Upper lobe of left lung (tissue), 6 donors: Measurements from ENCODE around the gene CSNK1A1L. TPM values are rescaled to one million over a fixed set of nuclear protein-coding genes. Genes with fewer than 3 reads are reported as not detected.

Experiments
- ATAC-seq, 2 donors: fragments of 200-7000 bp; cut with Tn5 transposase; one replicate each; pipeline ENCODE4 v1.9.1; 2022; ENCODE audit warnings: mild to moderate bottlenecking in 2 of 2, moderate library complexity in 2 of 2; ENCODE audit not compliant: low FRiP score in 2 of 2
- DNase-seq, 2 donors: peaks; one replicate each; pipeline ENCODE4 v3.0.0-alpha.2; 2019 to 2020
- H3K27ac ChIP-seq, 4 donors: fragments of 200-600 bp; sonication (generic); one replicate each; pipeline ENCODE4 v1.5.1; 2016 to 2019
- H3K27me3 ChIP-seq, 4 donors: fragments of 200-600 bp; sonication (generic); one replicate each; pipeline ENCODE4 v1.5.1; 2017 to 2019
- H3K36me3 ChIP-seq, 4 donors: fragments of 200-600 bp; sonication (generic); one replicate each; pipeline ENCODE4 v1.5.1; 2016 to 2019
- H3K4me1 ChIP-seq, 4 donors: fragments of 200-600 bp; sonication (generic); one replicate each; pipeline ENCODE4 v1.5.1; 2018 to 2019
- H3K4me3 ChIP-seq, 4 donors: fragments of 200-600 bp; sonication (generic); one replicate each; pipeline ENCODE4 v1.5.1; 2017 to 2019; ENCODE audit warnings: mild to moderate bottlenecking in 2 of 4, moderate library complexity in 1 of 4
- H3K9me3 ChIP-seq, 4 donors: fragments of 200-600 bp; sonication (generic); one replicate each; pipeline ENCODE4 v1.5.1; 2018 to 2019
- EP300 ChIP-seq, 4 donors: sonication (generic); formaldehyde crosslinking; IDR thresholded peaks; one replicate each; pipeline ENCODE4 v1.5.1; 2017; ENCODE audit warnings: antibody characterized with exemption in 4 of 4, control low read depth in 2 of 4
- POLR2A ChIP-seq, 4 donors: fragments of 450-650 bp; IDR thresholded peaks; one replicate each; pipeline ENCODE4 v1.5.1; 2016 to 2017; ENCODE audit warnings: antibody characterized with exemption in 4 of 4, mild to moderate bottlenecking in 2 of 4
- POLR2AphosphoS5 ChIP-seq, 2 donors: sonication (generic); formaldehyde crosslinking; IDR thresholded peaks; one replicate each; pipeline ENCODE4 v1.5.1; 2017; ENCODE audit warnings: antibody characterized with exemption in 2 of 2
- WGBS, 2 donors: methylation state at CpG; one replicate each; pipeline ENCODE4 v1.1.5; 2017 to 2018; 5-methylcytosine and 5-hydroxymethylcytosine counted together
- total RNA-seq, 6 donors: library from RNA; depleted of rRNA in 4 of 6; stranded (reverse); fragments of >200 nt in 4 of 6; gene quantifications; one replicate each; pipeline versions ENCODE4 v1.1.0 to v1.2.1, GENCODE V29; 2016 to 2021
- TF ChIP-seq, protein P1 (sequence below), 6 experiments: fragments of 450-650 bp in 4 of 6; fragments of 200-600 bp in 2 of 6; sonication (generic) in 2 of 6; IDR thresholded peaks; one replicate each; pipeline ENCODE4 v1.5.1; 2016 to 2019; ENCODE audit warnings: antibody characterized with exemption in 6 of 6
- donor health status: DM: no; HTN: no; CAD: no; lungs with moderate emphysema.
- donor health status: DM: no; HTN: yes; CAD: no; lungs with severe emphysema.

Gene CSNK1A1L
- total RNA-seq, 6 donors from 2014 or later = not detected

DNA sequence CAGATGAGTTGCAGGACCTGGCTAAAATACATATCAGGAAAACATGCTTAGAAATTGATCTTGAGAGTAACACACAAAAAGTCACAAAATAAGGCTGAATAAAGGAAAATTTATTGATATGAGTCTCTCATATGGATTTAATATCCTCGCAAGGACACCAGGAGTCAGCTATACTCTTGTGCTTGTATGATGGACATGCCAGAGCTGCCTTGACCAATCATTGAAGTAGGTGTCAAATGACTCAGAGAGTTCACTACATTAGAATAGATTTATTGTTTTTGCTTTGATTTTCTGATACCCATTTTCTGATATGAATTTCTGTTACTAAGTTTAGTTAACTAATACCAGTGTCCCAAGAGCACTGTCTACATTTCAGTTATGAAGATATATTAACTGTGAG, 37.4 kb upstream of the CSNK1A1L start:
- TF ChIP-seq POLR2A (IDR thresholded peaks at IDR 0.05) (no peak), POLR2AphosphoS5 (IDR thresholded peaks at IDR 0.05) (no peak)
- Histone ChIP-seq H3K4me1 (no peaks in the 10 kb centered on the region), H3K27ac (no peak overlapping the region), H3K27me3 (no peaks in the 10 kb centered on the region), H3K9me3 (no peaks in the 10 kb centered on the region), H3K4me3 (no peak overlapping the region), H3K36me3 (no peaks in the 10 kb centered on the region)
- ATAC-seq (no peak), DNase-seq (no peak)
- 96 to 97% methylated on average over 1 of the region's 1 CpG for WGBS, 2 donors

DNA sequence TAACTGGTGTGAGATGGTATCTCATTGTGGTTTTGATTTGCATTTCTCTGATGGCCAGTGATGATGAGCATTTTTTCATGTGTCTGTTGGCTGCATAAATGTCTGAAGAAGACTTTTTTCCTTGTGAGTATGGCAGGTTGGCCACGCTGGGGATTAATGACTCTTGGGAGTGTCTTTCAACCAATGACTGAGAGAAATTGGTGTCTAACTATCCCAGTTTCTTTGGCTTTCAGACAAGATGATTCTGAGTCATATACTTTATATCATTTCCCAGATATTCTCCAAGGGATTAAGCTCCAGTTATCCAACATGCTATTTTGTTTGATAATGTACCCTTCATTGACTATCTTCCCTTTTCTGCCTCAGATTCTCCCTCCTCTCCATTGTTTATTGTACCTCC, 35.5 kb upstream of the CSNK1A1L start:
- Histone ChIP-seq H3K4me3 (no peak overlapping the region), H3K36me3 (no peaks in the 10 kb centered on the region), H3K27ac (no peak overlapping the region), H3K9me3 (no peaks in the 10 kb centered on the region), H3K27me3 (no peaks in the 10 kb centered on the region), H3K4me1 (no peaks in the 10 kb centered on the region)
- TF ChIP-seq, protein P1, sequence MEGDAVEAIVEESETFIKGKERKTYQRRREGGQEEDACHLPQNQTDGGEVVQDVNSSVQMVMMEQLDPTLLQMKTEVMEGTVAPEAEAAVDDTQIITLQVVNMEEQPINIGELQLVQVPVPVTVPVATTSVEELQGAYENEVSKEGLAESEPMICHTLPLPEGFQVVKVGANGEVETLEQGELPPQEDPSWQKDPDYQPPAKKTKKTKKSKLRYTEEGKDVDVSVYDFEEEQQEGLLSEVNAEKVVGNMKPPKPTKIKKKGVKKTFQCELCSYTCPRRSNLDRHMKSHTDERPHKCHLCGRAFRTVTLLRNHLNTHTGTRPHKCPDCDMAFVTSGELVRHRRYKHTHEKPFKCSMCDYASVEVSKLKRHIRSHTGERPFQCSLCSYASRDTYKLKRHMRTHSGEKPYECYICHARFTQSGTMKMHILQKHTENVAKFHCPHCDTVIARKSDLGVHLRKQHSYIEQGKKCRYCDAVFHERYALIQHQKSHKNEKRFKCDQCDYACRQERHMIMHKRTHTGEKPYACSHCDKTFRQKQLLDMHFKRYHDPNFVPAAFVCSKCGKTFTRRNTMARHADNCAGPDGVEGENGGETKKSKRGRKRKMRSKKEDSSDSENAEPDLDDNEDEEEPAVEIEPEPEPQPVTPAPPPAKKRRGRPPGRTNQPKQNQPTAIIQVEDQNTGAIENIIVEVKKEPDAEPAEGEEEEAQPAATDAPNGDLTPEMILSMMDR (IDR thresholded peaks at IDR 0.05) = no peak
- TF ChIP-seq EP300 (IDR thresholded peaks at IDR 0.05) = no peak
- no peak for TF ChIP-seq POLR2A (IDR thresholded peaks at IDR 0.05)
- no peak for TF ChIP-seq POLR2AphosphoS5 (IDR thresholded peaks at IDR 0.05)
- no peak for ATAC-seq
- no peak for DNase-seq
- WGBS, 2 donors = 86 to 100% methylated on average over 1 of the region's 1 CpG

DNA sequence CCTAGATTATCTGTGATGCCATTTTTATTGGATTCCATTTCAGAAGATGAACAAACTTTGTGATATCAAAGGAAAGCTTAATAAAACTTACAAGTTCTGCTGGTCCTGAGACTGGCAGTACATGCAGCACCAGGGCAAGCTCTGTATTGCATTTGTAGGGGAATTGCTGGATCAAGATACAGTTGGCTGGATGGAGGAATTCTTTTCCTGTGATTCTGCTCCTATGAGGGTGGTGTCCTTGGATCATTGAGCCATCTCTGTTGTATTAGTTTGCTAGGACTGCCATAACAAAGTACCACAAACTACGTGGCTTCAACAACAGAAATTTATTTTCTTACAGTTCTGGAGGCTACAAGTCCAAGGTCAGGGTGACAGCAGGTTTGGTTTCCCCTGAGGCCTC, 33.9 kb upstream of the CSNK1A1L start:
- Histone ChIP-seq H3K9me3 (no peaks in the 10 kb centered on the region), H3K27ac (no peak overlapping the region), H3K27me3 (no peaks in the 10 kb centered on the region), H3K4me1 (no peaks in the 10 kb centered on the region), H3K4me3 (no peak overlapping the region), H3K36me3 (no peaks in the 10 kb centered on the region)
- WGBS, 2 donors = 83 to 87% methylated on average over 1 of the region's 1 CpG
- ATAC-seq (peak in 1 of 2 donors; percentile 77), DNase-seq (no peak)
- TF ChIP-seq EP300 (IDR thresholded peaks at IDR 0.05) (no peak), POLR2A (IDR thresholded peaks at IDR 0.05) (no peak), POLR2AphosphoS5 (IDR thresholded peaks at IDR 0.05) (no peak)
- TF ChIP-seq, protein P1 (IDR thresholded peaks at IDR 0.05) = no peak

DNA sequence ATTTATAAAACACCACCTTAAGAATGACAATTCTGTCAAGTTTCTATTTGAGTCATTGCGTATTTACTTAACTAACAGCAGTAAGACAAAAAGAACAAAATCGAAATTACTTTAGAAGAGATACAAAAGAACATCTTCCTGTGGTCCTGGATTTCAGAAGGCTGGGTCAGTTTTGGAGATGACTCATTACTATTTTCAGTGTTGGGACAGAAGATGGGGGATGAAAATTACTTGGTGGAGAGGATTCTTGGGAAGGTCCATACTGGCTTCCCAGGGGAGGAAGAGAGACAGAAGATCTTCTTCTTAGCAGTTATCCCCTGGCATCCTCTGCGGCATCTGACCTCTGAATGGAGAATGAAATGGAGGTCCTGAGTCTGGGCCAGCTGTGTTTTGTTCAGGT, 33.5 kb upstream of the CSNK1A1L start:
- Histone ChIP-seq H3K4me1 (no peaks in the 10 kb centered on the region), H3K27me3 (no peaks in the 10 kb centered on the region), H3K4me3 (no peak overlapping the region), H3K27ac (no peak overlapping the region), H3K36me3 (no peaks in the 10 kb centered on the region), H3K9me3 (no peaks in the 10 kb centered on the region)
- WGBS, 2 donors = 96 to 97% methylated on average over 3 of the region's 3 CpGs
- peak in 1 of 2 donors; percentile 58 for ATAC-seq
- no peak for DNase-seq
- TF ChIP-seq POLR2A (IDR thresholded peaks at IDR 0.05) (no peak), EP300 (IDR thresholded peaks at IDR 0.05) (no peak)

DNA sequence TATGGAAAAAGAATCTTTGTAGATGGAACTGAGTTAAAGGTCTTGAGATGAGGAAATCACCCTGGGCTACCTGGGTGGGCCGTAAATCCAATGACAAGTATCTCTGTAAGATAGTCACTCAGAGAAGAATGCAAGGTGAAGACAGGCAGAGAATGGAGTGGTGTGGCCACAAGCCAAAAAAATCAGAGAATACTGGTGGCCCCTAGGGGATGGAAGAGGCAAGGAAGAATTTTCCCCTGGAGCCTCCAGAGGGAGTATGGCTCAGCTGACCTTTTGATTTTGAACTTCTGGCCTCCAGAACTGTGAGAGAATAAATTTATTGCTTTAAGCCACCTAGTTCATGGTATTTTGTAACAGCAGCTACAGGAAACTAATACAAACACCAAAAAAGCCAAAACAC, 32.7 kb upstream of the CSNK1A1L start:
- Histone ChIP-seq H3K27me3 (no peaks in the 10 kb centered on the region), H3K4me1 (no peaks in the 10 kb centered on the region), H3K36me3 (no peaks in the 10 kb centered on the region), H3K4me3 (no peak overlapping the region), H3K9me3 (no peaks in the 10 kb centered on the region), H3K27ac (no peak overlapping the region)
- WGBS, 2 donors = 57 to 95% methylated on average over 1 of the region's 1 CpG
- no peak for ATAC-seq
- DNase-seq = no peak
- TF ChIP-seq POLR2AphosphoS5 (IDR thresholded peaks at IDR 0.05) (no peak), POLR2A (IDR thresholded peaks at IDR 0.05) (no peak), EP300 (IDR thresholded peaks at IDR 0.05) (no peak)
- TF ChIP-seq, protein P1 (IDR thresholded peaks at IDR 0.05) = no peak

DNA sequence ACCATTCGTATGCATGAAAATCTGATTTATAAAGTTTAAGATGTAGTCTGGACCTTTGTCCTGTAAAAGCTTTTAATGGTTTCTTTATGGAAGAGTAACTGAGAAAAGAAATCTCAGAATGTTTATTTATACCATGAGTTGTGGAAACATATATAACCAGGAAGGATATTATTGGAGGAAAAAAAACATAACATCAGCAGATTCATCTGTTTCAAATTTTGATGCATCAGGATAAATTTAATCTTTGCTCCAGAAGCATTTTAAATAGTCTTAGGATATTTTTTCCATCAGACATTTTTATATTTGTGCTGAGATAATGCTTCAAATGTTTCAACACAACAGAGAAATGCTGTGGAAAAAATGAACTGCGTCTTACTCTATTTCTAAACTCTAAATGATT, 31.2 kb upstream of the CSNK1A1L start:
- Histone ChIP-seq H3K27me3 (no peaks in the 10 kb centered on the region), H3K4me3 (no peak overlapping the region), H3K36me3 (no peaks in the 10 kb centered on the region), H3K9me3 (no peaks in the 10 kb centered on the region), H3K27ac (no peak overlapping the region), H3K4me1 (no peaks in the 10 kb centered on the region)
- WGBS, 2 donors = 93 to 100% methylated on average over 2 of the region's 2 CpGs
- TF ChIP-seq POLR2A (IDR thresholded peaks at IDR 0.05) = no peak
- ATAC-seq = no peak
- DNase-seq = no peak
